GM13976 (cell line): ENCODE data around the gene CAMK4.

ENCODE experiments used
- DNase-seq: peaks from one replicate; pipeline ENCODE4 v3.0.0; 2012; ENCODE audit warnings: low spot score
- CTCF ChIP-seq: IDR thresholded peaks from 2 replicates; pipeline ENCODE4 v1.5.1; 2012; ENCODE audit warnings: borderline replicate concordance, mild to moderate bottlenecking; ENCODE audit not compliant: insufficient read depth; ENCODE audit errors: extremely low read depth, missing control alignments, control extremely low read depth
- in situ Hi-C: fragments of 300-500 bp; cut with MboI; formaldehyde crosslinking; loops from one replicate; pipeline ENCODE4 v1.12.0; 2022; ENCODE audit warnings: low sequenced_read_pairs, mixed read lengths, inconsistent platforms; ENCODE audit not compliant: unreplicated experiment

Gene CAMK4

GRCh38 chr5:111227801-111228200 lies 3.6 kb downstream of the CAMK4 start:
- DNase-seq = no peak
- TF ChIP-seq CTCF = no peak
- in situ Hi-C loops = no loop called here

GRCh38 chr5:111228520-111229220 lies 4.5 kb downstream of the CAMK4 start:
- in situ Hi-C loops = no loop called here

GRCh38 chr5:111229221-111229835 lies 5.1 kb downstream of the CAMK4 start:
- TF ChIP-seq CTCF = no peak
- in situ Hi-C loops = no loop called here
- no peak for DNase-seq

More at GRCh38 chr5:111228520-111229220, 4.5 kb downstream of the CAMK4 start:
- no peak for DNase-seq
- no peak for TF ChIP-seq CTCF

GRCh38 chr5:111229871-111230810 lies 6.0 kb downstream of the CAMK4 start:
- in situ Hi-C loops = no loop called here
- no peak for TF ChIP-seq CTCF
- no peak for DNase-seq

GRCh38 chr5:111231119-111231518 lies 6.9 kb downstream of the CAMK4 start:
- no peak for DNase-seq
- no peak for TF ChIP-seq CTCF
- in situ Hi-C loops = no loop called here

GRCh38 chr5:111232311-111233051 lies 8.3 kb downstream of the CAMK4 start:
- no peak for TF ChIP-seq CTCF
- no peak for DNase-seq
- in situ Hi-C loops = no loop called here
